Endothelial cell of umbilical vein (primary cell): Measurements from ENCODE around the gene CFAP300. TPM values are rescaled to one million over a fixed set of nuclear protein-coding genes. Genes with fewer than 3 reads are reported as not detected.

ENCODE experiments used
- BruUV-seq: library from RNA; stranded (reverse); fragments of 400-500 nt; replicated peaks from 2 replicates; lab custom pipeline; 2021; lab: Mats Ljungman, UMichigan
- CTCF ChIA-PET: fragments of 300-600, 350-600 bp; sonication (Branson Sonifier 250); formaldehyde crosslinking; loops from one replicate; lab custom pipeline; 2021; ENCODE audit warnings: antibody characterized with exemption, inconsistent platforms; lab: Charles Lee
- POLR2A ChIA-PET: fragments of 300-600, 350-600 bp; sonication (Branson Sonifier 250); formaldehyde crosslinking; loops from one replicate; lab custom pipeline; 2021; ENCODE audit warnings: antibody characterized with exemption, inconsistent platforms; lab: Charles Lee
- DNase-seq: peaks from one replicate; pipeline ENCODE4 v3.0.0-alpha.2; 2011; ENCODE audit warnings: low read depth, low spot score
- FAIRE-seq: peaks from 2 replicates; lab custom pipeline; 2011; peaks lifted over from hg19 to GRCh38; lab: Jason Lieb, UNC
- H2AFZ ChIP-seq: 2 replicates; pipeline ENCODE4 v1.6.0; 2012; ENCODE audit warnings: low read depth, low read length, control low read depth, inconsistent platforms
- H3K27ac ChIP-seq: 2 replicates; pipeline ENCODE4 v1.5.1; 2011; ENCODE audit warnings: low read depth, mild to moderate bottlenecking, control low read depth, low read length, moderate library complexity; ENCODE audit not compliant: insufficient read depth
- H3K27me3 ChIP-seq, 2 experiments: 2 replicates each; pipeline versions ENCODE4 v1.6.0 to v1.6.1; 2011; ENCODE audit warnings: low read length in 2 of 2, mixed read lengths in 1 of 2; ENCODE audit not compliant: control insufficient read depth in 2 of 2, insufficient read depth in 2 of 2
- H3K36me3 ChIP-seq, 2 experiments: 2 replicates in 1 of 2; 3 replicates in 1 of 2; pipeline ENCODE4 v1.5.1; 2011; ENCODE audit warnings: low read length in 2 of 2, mild to moderate bottlenecking in 1 of 2, moderate library complexity in 1 of 2; ENCODE audit not compliant: control insufficient read depth in 2 of 2, insufficient read depth in 2 of 2; ENCODE audit errors: extremely low read depth in 1 of 2
- H3K4me1 ChIP-seq: 3 replicates; pipeline ENCODE4 v1.5.1; 2011; ENCODE audit warnings: mild to moderate bottlenecking, low read length; ENCODE audit not compliant: control insufficient read depth, insufficient read depth; ENCODE audit errors: extremely low read depth
- H3K4me2 ChIP-seq: 2 replicates; pipeline ENCODE4 v1.6.1; 2011; ENCODE audit warnings: low read length, control low read depth, mixed read lengths; ENCODE audit not compliant: insufficient read depth
- H3K4me3 ChIP-seq, 3 experiments: fragments of 200-600 bp in 1 of 3; sonication (generic), shearing (Covaris generic) in 1 of 3; replicated peaks in 1 of 3; 2 replicates each; pipeline ENCODE4 v1.5.1; 2011 to 2016; ENCODE audit warnings: control low read depth in 3 of 3, low read length in 3 of 3, mild to moderate bottlenecking in 2 of 3, inconsistent platforms in 1 of 3, low read depth in 1 of 3, moderate library complexity in 1 of 3; ENCODE audit not compliant: insufficient read depth in 1 of 3
- H3K79me2 ChIP-seq: 2 replicates; pipeline ENCODE4 v1.6.0; 2012; ENCODE audit warnings: low read length, inconsistent platforms; ENCODE audit not compliant: control insufficient read depth, insufficient read depth
- H3K9ac ChIP-seq: replicated peaks from 2 replicates; pipeline ENCODE3; 2011; ENCODE audit warnings: low read length, control low read depth; ENCODE audit not compliant: insufficient read depth; ENCODE audit errors: extremely low read depth
- H3K9me1 ChIP-seq: replicated peaks from 3 replicates; pipeline ENCODE4 v1.6.0; 2011; ENCODE audit warnings: mild to moderate bottlenecking, low read length; ENCODE audit not compliant: control insufficient read depth, insufficient read depth; ENCODE audit errors: extremely low read depth
- H3K9me3 ChIP-seq: replicated peaks from 2 replicates; pipeline ENCODE4 v1.5.1; 2012; ENCODE audit warnings: low read length, inconsistent platforms; ENCODE audit not compliant: control insufficient read depth, insufficient read depth
- H4K20me1 ChIP-seq: replicated peaks from 2 replicates; pipeline ENCODE3; 2011; ENCODE audit warnings: mild to moderate bottlenecking, low read length; ENCODE audit not compliant: control insufficient read depth, insufficient read depth; ENCODE audit errors: extremely low read depth
- CTCF ChIP-seq, 2 donors: IDR thresholded peaks; 1 replicate in 1 of 2; 2 replicates in 1 of 2; pipeline ENCODE4 v1.5.1; 2011; ENCODE audit warnings: low read length in 2 of 2, mild to moderate bottlenecking in 2 of 2, moderate library complexity in 2 of 2, control low read depth in 1 of 2, inconsistent platforms in 1 of 2, low read depth in 1 of 2; ENCODE audit not compliant: insufficient read depth in 1 of 2; ENCODE audit errors: extremely low read depth in 1 of 2
- FOS ChIP-seq: IDR thresholded peaks from 2 replicates; pipeline ENCODE4 v1.6.1; 2011; ENCODE audit warnings: mild to moderate bottlenecking, low read length, moderate library complexity, borderline replicate concordance; ENCODE audit not compliant: insufficient read depth
- POLR2A ChIP-seq: IDR thresholded peaks from 2 replicates; pipeline ENCODE4 v1.6.1; 2012; ENCODE audit warnings: low read depth, mild to moderate bottlenecking, control low read depth, low read length
- dilution Hi-C: fragments of 300-500 bp; cut with MboI; formaldehyde crosslinking; loops from one replicate; pipeline ENCODE4 v1.15.0; 2019; ENCODE audit warnings: low sequenced_read_pairs; ENCODE audit not compliant: extremely low pct_ligation_motif_present
- intact Hi-C: fragments of 100-400 bp; cut with micrococcal nuclease; formaldehyde crosslinking; loops from one replicate; pipeline ENCODE4 v1.10.0; 2022
- polyA plus RNA-seq, 4 experiments: library from polyadenylated mRNA; depleted of rRNA in 3 of 4; stranded (reverse) in 3 of 4; unstranded in 1 of 4; fragments of >200 nt; gene quantifications; 2 replicates each; pipeline versions ENCODE4 v1.2.1 to v1.2.3, GENCODE V29; 2011 to 2012; ENCODE audit warnings: missing spikeins in 1 of 4
- total RNA-seq: library from RNA; stranded (reverse); gene quantifications from 2 replicates; pipeline ENCODE4 v1.2.3, GENCODE V29; 2021

The CFAP300 gene
- total and polyA plus RNA-seq, 2 donors (not counting 3 experiments of a cell fraction or from before 2014, with no cell fraction given) = 0.07 TPM; not detected in 1

- no peak overlapping the region for H3K27ac ChIP-seq
- H3K9me1 ChIP-seq = no peaks in the 10 kb centered on the region
- no peak overlapping the region for H3K4me3 ChIP-seq
- peak; percentile 78 for DNase-seq
- H3K9me3 ChIP-seq = no peaks in the 10 kb centered on the region
- no TSS peak for BruUV-seq
- POLR2A ChIA-PET = interaction anchor here (1.6 kb wide), 1 partner anchor 147 kb away, joined by 10 read pairs; no protein-coding TSS in a partner anchor
- peak overlapping the region; percentile 7 for H3K9ac ChIP-seq
- dilution Hi-C loops (no loop called here), intact Hi-C loops (loop anchor here (1.0 kb wide), 3 partner anchors 93 to 248 kb away; partner anchors contain the start of gene CEP126)
- FAIRE-seq = peak; percentile 71
- no peaks in the 10 kb centered on the region for H3K79me2 ChIP-seq
- H2AFZ ChIP-seq = peak overlapping the region; percentile 3
- TF ChIP-seq FOS = no peak
- peak; percentile 7 to 15 for TF ChIP-seq CTCF (IDR thresholded peaks at IDR 0.05; ENCODE audit: extremely low read depth in 1 of 2, insufficient read depth in 1 of 2, low read depth in 1 of 2, low read length in 2 of 2)
- peak; percentile 17 for TF ChIP-seq POLR2A
- no peak overlapping the region for H3K4me2 ChIP-seq
- no peaks in the 10 kb centered on the region for H4K20me1 ChIP-seq
- CTCF ChIA-PET = interaction anchor here (0.6 to 16.0 kb wide), 51 partner anchors 9 to 1431 kb away, joined by 3 to 621 read pairs (median 4); partner anchors contain the start of genes ANGPTL5, CEP126 and CFAP300
- H3K4me1 ChIP-seq = peaks cover 15% of the 10 kb centered on the region
- H3K36me3 ChIP-seq = no peaks in the 10 kb centered on the region
- H3K27me3 ChIP-seq = no peaks in the 10 kb centered on the region
These were observed 39.4 kb upstream of the CFAP300 start for GRCh38 chr11:102007567-102008437.
